B cell (primary cell): ENCODE measurements around the gene RALY. TPM values are rescaled to one million over a fixed set of nuclear protein-coding genes. Genes with fewer than 3 reads are reported as not detected.
A peak's percentile ranks its signal among the peaks of the same experiment; 100 is the strongest.

Experiments used
- ATAC-seq: fragments of 200-7000 bp; cut with Tn5 transposase; one replicate; pipeline ENCODE4 v1.10.0; 2021; ENCODE audit warnings: low read depth, mild to moderate bottlenecking, moderate number of reproducible peaks, moderate library complexity
- CTCF ChIA-PET: fragments of 350-600 bp; sonication (Branson Sonifier 250); formaldehyde crosslinking; loops from one replicate; lab custom pipeline; 2021; ENCODE audit warnings: antibody characterized with exemption, inconsistent platforms; lab: Charles Lee
- POLR2A ChIA-PET: fragments of 350-600 bp; sonication (Branson Sonifier 250); formaldehyde crosslinking; loops from one replicate; lab custom pipeline; 2021; ENCODE audit warnings: antibody characterized with exemption; lab: Charles Lee
- DNase-seq: peaks from one replicate; pipeline ENCODE4 v3.0.0; 2013
- H2AFZ ChIP-seq: 2 replicates; pipeline ENCODE4 v1.6.1; 2012; ENCODE audit warnings: mild to moderate bottlenecking, low read depth, low read length; ENCODE audit not compliant: insufficient read depth, poor library complexity, severe bottlenecking
- H3K27ac ChIP-seq, 2 donors: 1 replicate in 1 of 2; 2 replicates in 1 of 2; pipeline ENCODE4 v1.5.1; 2012 to 2013; ENCODE audit warnings: low read length in 2 of 2, mild to moderate bottlenecking in 2 of 2, moderate library complexity in 1 of 2
- H3K27me3 ChIP-seq, 4 experiments: fragments of 200-600 bp in 1 of 4; sonication (generic) in 1 of 4; replicated peaks in 1 of 4; 1 replicate in 2 of 4; 2 replicates in 2 of 4; pipeline versions ENCODE4 v1.6.1 to v1.7.0; 2013 to 2016; ENCODE audit warnings: low read length in 3 of 4, mild to moderate bottlenecking in 2 of 4, mixed read lengths in 1 of 4, moderate library complexity in 1 of 4; ENCODE audit not compliant: insufficient read depth in 4 of 4, control insufficient read depth in 3 of 4; ENCODE audit errors: control extremely low read depth in 1 of 4
- H3K36me3 ChIP-seq, 2 experiments: replicated peaks in 1 of 2; 1 replicate in 1 of 2; 2 replicates in 1 of 2; pipeline versions ENCODE4 v1.6.1 to v1.7.1; 2013; ENCODE audit warnings: low read length in 1 of 2; ENCODE audit not compliant: insufficient read depth in 2 of 2, control insufficient read depth in 1 of 2; ENCODE audit errors: control extremely low read depth in 1 of 2, extremely low read depth in 1 of 2
- H3K4me1 ChIP-seq, 2 donors: fragments of 200-600 bp in 1 of 2; sonication (generic) in 1 of 2; 1 replicate in 1 of 2; 2 replicates in 1 of 2; pipeline versions ENCODE4 v1.5.1 to v1.6.1; 2013 to 2017; ENCODE audit warnings: low read length in 2 of 2; ENCODE audit not compliant: control insufficient read depth in 2 of 2, insufficient read depth in 2 of 2
- H3K4me2 ChIP-seq: replicated peaks from 2 replicates; pipeline ENCODE3; 2012; ENCODE audit warnings: mild to moderate bottlenecking, low read depth, low read length; ENCODE audit not compliant: poor library complexity, severe bottlenecking
- H3K4me3 ChIP-seq, 5 experiments: fragments of 200-600 bp in 1 of 5; sonication (generic) in 1 of 5; 1 replicate in 3 of 5; 2 replicates in 2 of 5; pipeline versions ENCODE4 v1.5.1 to v1.7.0; 2011 to 2016; ENCODE audit warnings: low read length in 4 of 5, mild to moderate bottlenecking in 4 of 5, low read depth in 2 of 5, control low read depth in 1 of 5, moderate library complexity in 1 of 5; ENCODE audit not compliant: insufficient read depth in 1 of 5; ENCODE audit errors: control extremely low read depth in 1 of 5, extremely low read depth in 1 of 5
- H3K79me2 ChIP-seq: fragments of 200-600 bp; sonication (generic); one replicate; pipeline ENCODE4 v1.6.0; 2016; ENCODE audit warnings: low read length; ENCODE audit not compliant: control insufficient read depth, insufficient read depth
- H3K9ac ChIP-seq: fragments of 200-600 bp; sonication (generic); 2 replicates; pipeline ENCODE4 v1.6.1; 2017; ENCODE audit warnings: mild to moderate bottlenecking, low read length, moderate library complexity
- H3K9me3 ChIP-seq, 3 donors: one replicate each; pipeline versions ENCODE4 v1.6.1 to v1.7.1; 2013; ENCODE audit warnings: low read length in 2 of 3; ENCODE audit not compliant: control insufficient read depth in 2 of 3, insufficient read depth in 1 of 3; ENCODE audit errors: control extremely low read depth in 1 of 3
- H4K20me1 ChIP-seq: 2 replicates; pipeline ENCODE4 v1.6.0; 2012; ENCODE audit warnings: mild to moderate bottlenecking, low read length; ENCODE audit not compliant: insufficient read depth, control insufficient read depth, poor library complexity, severe bottlenecking
- H3K27ac Mint-ChIP-seq: one replicate; pipeline ENCODE4 v1.8.0; 2021; ENCODE audit warnings: mixed read lengths
- H3K27me3 Mint-ChIP-seq: one replicate; pipeline ENCODE4 v1.8.0; 2021; ENCODE audit warnings: mixed read lengths
- H3K4me1 Mint-ChIP-seq: one replicate; pipeline ENCODE4 v1.8.0; 2021; ENCODE audit warnings: mixed read lengths
- H3K4me3 Mint-ChIP-seq: one replicate; pipeline ENCODE4 v1.8.0; 2021; ENCODE audit warnings: mixed read lengths
- H3K9me3 Mint-ChIP-seq: one replicate; pipeline ENCODE4 v1.8.0; 2022; ENCODE audit warnings: mixed read lengths; ENCODE audit not compliant: insufficient read depth
- CTCF ChIP-seq: fragments of 200-600 bp; IDR thresholded peaks from one replicate; pipeline ENCODE4 v1.8.0; 2022; ENCODE audit warnings: antibody characterized with exemption, mild to moderate bottlenecking
- EZH2 ChIP-seq: IDR thresholded peaks from 2 replicates; pipeline ENCODE4 v1.6.1; 2012; ENCODE audit warnings: borderline replicate concordance, low read depth, mild to moderate bottlenecking, moderate library complexity, low read length; ENCODE audit not compliant: insufficient read depth, poor library complexity, severe bottlenecking
- WGBS: methylation state at CpG from one replicate; pipeline ENCODE4 v1.1.5; 2013; ENCODE audit warnings: missing lambda C conversion rate; ENCODE audit not compliant: insufficient coverage; 5-methylcytosine and 5-hydroxymethylcytosine counted together
- intact Hi-C: fragments of 100-400 bp; cut with micrococcal nuclease; formaldehyde crosslinking; loops from one replicate; pipeline ENCODE4 v1.10.0; 2022
- polyA plus RNA-seq: library from polyadenylated mRNA; depleted of rRNA; stranded (reverse); fragments of >200 nt; gene quantifications from 2 replicates; pipeline ENCODE4 v1.2.3, GENCODE V29; 2012
- total RNA-seq, 2 donors: library from RNA; stranded (reverse); fragments of 120-200 nt in 1 of 2; gene quantifications; 1 replicate in 1 of 2; 2 replicates in 1 of 2; pipeline versions ENCODE4 v1.2.3 to v1.2.4, GENCODE V29; 2013 to 2022

The RALY gene
- total and polyA plus RNA-seq, 2 donors (not counting 1 experiment from before 2014, with no cell fraction given): 89.8 to 94.4 TPM

DNA sequence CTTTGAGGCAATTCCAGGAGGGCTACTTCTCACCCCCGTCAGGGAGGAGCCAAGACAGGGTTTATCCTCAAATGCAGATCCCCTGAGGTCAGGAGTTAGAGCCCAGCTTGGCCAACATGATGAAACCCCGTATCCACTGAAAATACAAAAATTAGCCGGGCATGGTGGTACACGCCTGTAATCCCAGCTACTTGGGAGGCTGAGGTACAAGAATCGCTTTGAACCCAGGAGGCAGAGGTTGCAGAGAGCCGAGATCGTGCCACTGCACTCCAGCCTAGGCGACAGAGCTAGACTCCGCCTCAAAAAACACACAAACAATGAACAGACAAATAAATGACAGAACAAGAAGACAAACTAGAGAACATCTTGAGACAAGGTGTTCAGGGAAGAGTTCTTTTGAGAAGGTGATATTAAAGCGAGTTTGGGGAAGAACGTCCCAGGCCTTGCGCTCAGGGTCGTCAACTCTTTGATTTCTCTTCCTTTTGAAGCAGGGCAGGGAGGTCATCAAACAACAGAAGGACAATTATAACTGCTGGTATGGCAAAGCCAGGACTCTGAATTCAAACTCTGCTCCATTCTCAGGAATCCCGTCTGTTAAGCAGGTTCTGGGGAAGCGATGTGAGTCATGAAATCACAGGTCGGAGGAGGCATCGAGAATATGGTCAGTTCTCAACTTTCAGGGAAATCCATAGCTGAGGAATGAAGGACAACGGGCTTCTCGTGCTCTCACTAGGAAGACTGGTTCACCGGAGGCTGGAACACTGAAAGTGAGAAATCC, 1.4 kb upstream of the RALY start:
- DNase-seq: no peak
- peaks cover 52% of the 10 kb centered on the region for H3K4me1 Mint-ChIP-seq
- no peak for ATAC-seq
- peak overlapping the region; percentile 90 for H3K4me2 ChIP-seq
- peak overlapping the region; percentile 92 for H3K4me3 Mint-ChIP-seq
- H3K27ac Mint-ChIP-seq: peak overlapping the region; percentile 99
- H3K27ac ChIP-seq: peak overlapping the region; percentile 67 to 75
- TF ChIP-seq EZH2: no peak
- no peak for TF ChIP-seq CTCF
- intact Hi-C loops: loop anchor here (5.0 to 10.0 kb wide), 5 partner anchors 325 to 1550 kb away; partner anchors contain the start of genes ACSS2, ACTL10, DYNLRB1 and ERGIC3
- peaks cover 55% of the 10 kb centered on the region for H3K79me2 ChIP-seq
- ChIA-PET CTCF (interaction anchor here (1.1 to 1.6 kb wide), 3 partner anchors 120 to 325 kb away, joined by 3 to 6 read pairs (median 4); partner anchors contain the start of genes CHMP4B and EIF2S2), POLR2A (interaction anchor here (0.9 to 2.3 kb wide), 7 partner anchors 109 to 328 kb away, joined by 3 to 18 read pairs (median 5); partner anchors contain the start of genes ACTL10, CHMP4B, EIF2S2 and ZNF341)
- H3K27me3 Mint-ChIP-seq: no peaks in the 10 kb centered on the region
- peaks cover 33 to 41% of the 10 kb centered on the region in 2 donors for H3K4me1 ChIP-seq
- peak overlapping the region; percentile 94 to 99 (median 98) for H3K4me3 ChIP-seq
- H3K9me3 Mint-ChIP-seq: no peaks in the 10 kb centered on the region
- no peaks in the 10 kb centered on the region for H3K36me3 ChIP-seq
- no peaks in the 10 kb centered on the region for H3K27me3 ChIP-seq
- no peaks in the 10 kb centered on the region for H3K9me3 ChIP-seq
- H3K9ac ChIP-seq: peak overlapping the region; percentile 94
- peaks cover 36% of the 10 kb centered on the region for H4K20me1 ChIP-seq
- WGBS: 40% methylated on average over 16 of the region's 20 CpGs
- peak overlapping the region; percentile 97 for H2AFZ ChIP-seq
